Common myeloid progenitor, CD34-positive (primary cell): Measurements from ENCODE around the gene ASPM.

ENCODE experiments used
- CTCF ChIA-PET: fragments of 350-600 bp; sonication (Branson Sonifier 250); formaldehyde crosslinking; loops from one replicate; lab custom pipeline; 2021; ENCODE audit warnings: antibody characterized with exemption; lab: Charles Lee
- POLR2A ChIA-PET: fragments of 350-600 bp; sonication (Branson Sonifier 250); formaldehyde crosslinking; loops from one replicate; lab custom pipeline; 2021; ENCODE audit warnings: antibody characterized with exemption; lab: Charles Lee
- DNase-seq, 3 donors: peaks; one replicate each; pipeline versions ENCODE4 v3.0.0 to v3.0.0-alpha.2; 2013
- H3K27ac ChIP-seq, 2 experiments: 1 replicate in 1 of 2; 2 replicates in 1 of 2; pipeline ENCODE4 v1.7.0; 2013; ENCODE audit warnings: inconsistent platforms in 2 of 2, low read length in 2 of 2, mild to moderate bottlenecking in 2 of 2, low read depth in 1 of 2, moderate library complexity in 1 of 2; ENCODE audit not compliant: severe bottlenecking in 2 of 2, insufficient read depth in 1 of 2, poor library complexity in 1 of 2
- H3K27me3 ChIP-seq, 5 experiments: replicated peaks in 2 of 5; 1 replicate in 3 of 5; 2 replicates in 2 of 5; pipeline versions ENCODE4 v1.6.1 to v1.7.0; 2013; ENCODE audit warnings: low read length in 4 of 5, mild to moderate bottlenecking in 2 of 5, moderate library complexity in 2 of 5, inconsistent platforms in 1 of 5; ENCODE audit not compliant: insufficient read depth in 5 of 5, control insufficient read depth in 4 of 5
- H3K36me3 ChIP-seq, 4 experiments: 1 replicate in 2 of 4; 2 replicates in 2 of 4; pipeline versions ENCODE4 v1.6.1 to v1.7.0; 2013; ENCODE audit warnings: low read length in 3 of 4, control low read depth in 1 of 4, mild to moderate bottlenecking in 1 of 4; ENCODE audit not compliant: control insufficient read depth in 4 of 4, insufficient read depth in 4 of 4
- H3K4me1 ChIP-seq, 4 experiments: 1 replicate in 3 of 4; 2 replicates in 1 of 4; pipeline versions ENCODE4 v1.6.1 to v1.7.1; 2013; ENCODE audit warnings: low read length in 3 of 4, mild to moderate bottlenecking in 3 of 4, control low read depth in 1 of 4, inconsistent platforms in 1 of 4, moderate library complexity in 1 of 4; ENCODE audit not compliant: control insufficient read depth in 4 of 4, insufficient read depth in 4 of 4; ENCODE audit errors: control extremely low read depth in 1 of 4
- H3K4me3 ChIP-seq, 7 experiments: 1 replicate in 4 of 7; 2 replicates in 3 of 7; pipeline versions ENCODE4 v1.5.1 to v1.7.0; 2013; ENCODE audit warnings: mild to moderate bottlenecking in 7 of 7, low read length in 6 of 7, moderate library complexity in 6 of 7, inconsistent platforms in 2 of 7, low read depth in 2 of 7, control low read depth in 1 of 7; ENCODE audit not compliant: insufficient read depth in 4 of 7, control insufficient read depth in 1 of 7; ENCODE audit errors: extremely low read depth in 1 of 7
- H3K9me3 ChIP-seq, 5 experiments: 1 replicate in 4 of 5; 2 replicates in 1 of 5; pipeline versions ENCODE4 v1.6.1 to v1.7.1; 2013; ENCODE audit warnings: low read length in 4 of 5, mild to moderate bottlenecking in 2 of 5, inconsistent platforms in 1 of 5, low read depth in 1 of 5, moderate library complexity in 1 of 5; ENCODE audit not compliant: control insufficient read depth in 4 of 5, insufficient read depth in 2 of 5; ENCODE audit errors: control extremely low read depth in 1 of 5
- WGBS: methylation state at CpG from one replicate; pipeline ENCODE4 v1.1.5; 2013; ENCODE audit not compliant: insufficient coverage; 5-methylcytosine and 5-hydroxymethylcytosine counted together

ASPM gene

GRCh38 chr1:197159461-197159860, 13.0 kb upstream of the ASPM start:
- H3K4me3 ChIP-seq: no peak overlapping the region
- no peak overlapping the region for H3K27ac ChIP-seq
- no peak for DNase-seq
- ChIA-PET CTCF (interaction anchor here (0.9 to 1.3 kb wide), 2 partner anchors 20 to 29 kb away, joined by 3 to 4 read pairs; no protein-coding TSS in a partner anchor), POLR2A (no interaction called here)
- peaks cover 5 to 15% (median 9%) of the 10 kb centered on the region in 4 experiments for H3K36me3 ChIP-seq
- no peaks in the 10 kb centered on the region for H3K4me1 ChIP-seq
- 98% methylated on average over 5 of the region's 7 CpGs for WGBS
- no peaks in the 10 kb centered on the region for H3K9me3 ChIP-seq
- no peaks in the 10 kb centered on the region for H3K27me3 ChIP-seq

GRCh38 chr1:197156692-197157091, 10.2 kb upstream of the ASPM start:
- H3K9me3 ChIP-seq: no peaks in the 10 kb centered on the region
- DNase-seq: no peak
- no peaks in the 10 kb centered on the region for H3K4me1 ChIP-seq
- H3K27me3 ChIP-seq: no peaks in the 10 kb centered on the region
- H3K36me3 ChIP-seq: peaks cover 5 to 9% (median 7%) of the 10 kb centered on the region in 4 experiments
- CTCF ChIA-PET: no interaction called here
- no peak overlapping the region for H3K4me3 ChIP-seq
- H3K27ac ChIP-seq: no peak overlapping the region
- no CpG with 5 or more reads among the region's 1 CpG for WGBS
- POLR2A ChIA-PET: no interaction called here

- no peak for DNase-seq
- Histone ChIP-seq H3K9me3 (no peaks in the 10 kb centered on the region), H3K36me3 (no peaks in the 10 kb centered on the region), H3K27me3 (no peaks in the 10 kb centered on the region), H3K4me1 (no peaks in the 10 kb centered on the region), H3K27ac (no peak overlapping the region), H3K4me3 (no peak overlapping the region)
- 100% methylated on average over 1 of the region's 4 CpGs for WGBS
- ChIA-PET POLR2A (no interaction called here), CTCF (interaction anchor here (1.0 to 1.4 kb wide), 2 partner anchors 27 to 31 kb away, joined by 3 to 4 read pairs; no protein-coding TSS in a partner anchor)
Measured at GRCh38 chr1:197152662-197153061, 6.2 kb upstream of the ASPM start.

GRCh38 chr1:197151185-197151584, 4.7 kb upstream of the ASPM start:
- H3K27ac ChIP-seq: no peak overlapping the region
- no peaks in the 10 kb centered on the region for H3K27me3 ChIP-seq
- 100% methylated on average over 1 of the region's 1 CpG for WGBS
- no peak for DNase-seq
- POLR2A ChIA-PET: no interaction called here
- CTCF ChIA-PET: interaction anchor here (1.3 kb wide), 1 partner anchor 28 kb away, joined by 3 read pairs; no protein-coding TSS in a partner anchor
- H3K9me3 ChIP-seq: no peaks in the 10 kb centered on the region
- H3K4me3 ChIP-seq: no peak overlapping the region
- no peaks in the 10 kb centered on the region for H3K36me3 ChIP-seq
- peaks cover 0 to 2% (median 0%) of the 10 kb centered on the region in 4 experiments for H3K4me1 ChIP-seq

- POLR2A ChIA-PET: no interaction called here
- no peaks in the 10 kb centered on the region for H3K27me3 ChIP-seq
- H3K36me3 ChIP-seq: no peaks in the 10 kb centered on the region
- 88% methylated on average over 2 of the region's 3 CpGs for WGBS
- H3K4me3 ChIP-seq: no peak overlapping the region
- peaks cover 0 to 2% (median 0%) of the 10 kb centered on the region in 4 experiments for H3K4me1 ChIP-seq
- no peak overlapping the region for H3K27ac ChIP-seq
- no peaks in the 10 kb centered on the region for H3K9me3 ChIP-seq
- CTCF ChIA-PET: interaction anchor here (1.8 kb wide), 1 partner anchor 29 kb away, joined by 4 read pairs; no protein-coding TSS in a partner anchor
- DNase-seq: no peak
Measured at GRCh38 chr1:197150336-197151005, 4.0 kb upstream of the ASPM start.

- ChIA-PET POLR2A (no interaction called here), CTCF (interaction anchor here (1.0 to 1.8 kb wide), 3 partner anchors 30 to 186 kb away, joined by 3 to 4 read pairs (median 3); no protein-coding TSS in a partner anchor)
- no CpG with 5 or more reads among the region's 2 CpGs for WGBS
- Histone ChIP-seq H3K36me3 (no peaks in the 10 kb centered on the region), H3K27ac (no peak overlapping the region), H3K4me3 (no peak overlapping the region), H3K4me1 (peaks cover 4 to 14% (median 7%) of the 10 kb centered on the region in 4 experiments), H3K27me3 (no peaks in the 10 kb centered on the region), H3K9me3 (no peaks in the 10 kb centered on the region)
- no peak for DNase-seq
Measured at GRCh38 chr1:197149340-197149739, 2.9 kb upstream of the ASPM start.

GRCh38 chr1:197145446-197146024, 934 bp downstream of the ASPM start:
- peaks cover 0 to 15% (median 0%) of the 10 kb centered on the region in 4 experiments for H3K36me3 ChIP-seq
- peak in 1 of 3 donors; percentile 13 for DNase-seq
- POLR2A ChIA-PET: no interaction called here
- H3K4me3 ChIP-seq: peak overlapping the region; percentile 72 to 99 (median 98)
- no peaks in the 10 kb centered on the region for H3K27me3 ChIP-seq
- CTCF ChIA-PET: interaction anchor here (0.9 kb wide), 1 partner anchor 35 kb away, joined by 5 read pairs; no protein-coding TSS in a partner anchor
- WGBS: no CpG with 5 or more reads among the region's 11 CpGs
- no peaks in the 10 kb centered on the region for H3K9me3 ChIP-seq
- peak overlapping the region; percentile 12 to 84 for H3K27ac ChIP-seq
- H3K4me1 ChIP-seq: peaks cover 4 to 29% (median 11%) of the 10 kb centered on the region in 4 experiments
